LHCN-M2 (cell line): ENCODE measurements around the gene HAND1. TPM values are rescaled to one million over a fixed set of nuclear protein-coding genes. Genes with fewer than 3 reads are reported as not detected.

Source experiments
- DNase-seq: peaks from one replicate; pipeline ENCODE4 v3.0.0-alpha.2; 2012; ENCODE audit warnings: low read depth
- total RNA-seq: library from RNA; depleted of rRNA; stranded (reverse); fragments of >200 nt; gene quantifications from 2 replicates; pipeline ENCODE4 v1.2.3, GENCODE V29; 2014

HAND1 gene
- total RNA-seq, 1 experiment from 2014 or later, result not detected

- no peak for DNase-seq
Observed at GRCh38 chr5:154506049-154506715, 28.2 kb upstream of the HAND1 start.

GRCh38 chr5:154505567-154505966 lies 27.5 kb upstream of the HAND1 start:
- DNase-seq, result no peak

GRCh38 chr5:154503698-154504039 lies 25.6 kb upstream of the HAND1 start:
- no peak for DNase-seq

- DNase-seq, result no peak
Observed at GRCh38 chr5:154502180-154502579, 24.2 kb upstream of the HAND1 start.

GRCh38 chr5:154501566-154501965 lies 23.5 kb upstream of the HAND1 start:
- DNase-seq, result no peak

GRCh38 chr5:154498994-154499393 lies 21.0 kb upstream of the HAND1 start:
- no peak for DNase-seq

- no peak for DNase-seq
Observed at GRCh38 chr5:154498591-154498990, 20.6 kb upstream of the HAND1 start.

GRCh38 chr5:154494036-154494435 lies 16.0 kb upstream of the HAND1 start:
- no peak for DNase-seq

- no peak for DNase-seq
Observed at GRCh38 chr5:154493274-154493673, 15.2 kb upstream of the HAND1 start.

GRCh38 chr5:154491941-154492340 lies 13.9 kb upstream of the HAND1 start:
- no peak for DNase-seq

GRCh38 chr5:154487541-154487940 lies 9.5 kb upstream of the HAND1 start:
- no peak for DNase-seq

- no peak for DNase-seq
Observed at GRCh38 chr5:154486427-154486866, 8.4 kb upstream of the HAND1 start.

- no peak for DNase-seq
Observed at GRCh38 chr5:154485850-154486426, 7.9 kb upstream of the HAND1 start.

GRCh38 chr5:154485096-154485491 lies 7.1 kb upstream of the HAND1 start:
- no peak for DNase-seq

GRCh38 chr5:154484393-154485095 lies 6.5 kb upstream of the HAND1 start:
- DNase-seq, result no peak

- no peak for DNase-seq
Observed at GRCh38 chr5:154483654-154484392, 5.8 kb upstream of the HAND1 start.

- DNase-seq, result no peak
Observed at GRCh38 chr5:154482528-154483449, 4.8 kb upstream of the HAND1 start.

- DNase-seq, result no peak
Observed at GRCh38 chr5:154481584-154482381, 3.8 kb upstream of the HAND1 start.

GRCh38 chr5:154480847-154481246 lies 2.8 kb upstream of the HAND1 start:
- no peak for DNase-seq
